GOT3 (cell line): ENCODE data around the gene HAT1.

Source experiments
- DNase-seq: peaks from one replicate; lab custom pipeline; 2025; ENCODE audit warnings: mixed read lengths; lab: John Stamatoyannopoulos, UW

The HAT1 gene

DNA sequence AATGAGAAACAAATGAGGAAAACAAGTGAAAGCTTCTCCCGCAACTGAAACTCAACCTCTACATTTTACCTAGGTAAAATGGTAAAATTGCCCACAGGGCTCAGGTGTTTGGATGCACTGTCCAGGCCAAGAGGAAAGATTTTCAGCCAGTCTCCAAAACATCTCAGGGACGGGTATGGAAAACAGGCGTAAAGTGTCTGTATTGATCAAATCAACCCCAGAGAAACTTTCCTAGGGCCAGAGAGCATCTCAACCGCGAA is 361 bp upstream of the HAT1 start:
- no peak for DNase-seq

- DNase-seq = no peak
Observed at GRCh38 chr2:171923206-171923605, 945 bp downstream of the HAT1 start.

DNA sequence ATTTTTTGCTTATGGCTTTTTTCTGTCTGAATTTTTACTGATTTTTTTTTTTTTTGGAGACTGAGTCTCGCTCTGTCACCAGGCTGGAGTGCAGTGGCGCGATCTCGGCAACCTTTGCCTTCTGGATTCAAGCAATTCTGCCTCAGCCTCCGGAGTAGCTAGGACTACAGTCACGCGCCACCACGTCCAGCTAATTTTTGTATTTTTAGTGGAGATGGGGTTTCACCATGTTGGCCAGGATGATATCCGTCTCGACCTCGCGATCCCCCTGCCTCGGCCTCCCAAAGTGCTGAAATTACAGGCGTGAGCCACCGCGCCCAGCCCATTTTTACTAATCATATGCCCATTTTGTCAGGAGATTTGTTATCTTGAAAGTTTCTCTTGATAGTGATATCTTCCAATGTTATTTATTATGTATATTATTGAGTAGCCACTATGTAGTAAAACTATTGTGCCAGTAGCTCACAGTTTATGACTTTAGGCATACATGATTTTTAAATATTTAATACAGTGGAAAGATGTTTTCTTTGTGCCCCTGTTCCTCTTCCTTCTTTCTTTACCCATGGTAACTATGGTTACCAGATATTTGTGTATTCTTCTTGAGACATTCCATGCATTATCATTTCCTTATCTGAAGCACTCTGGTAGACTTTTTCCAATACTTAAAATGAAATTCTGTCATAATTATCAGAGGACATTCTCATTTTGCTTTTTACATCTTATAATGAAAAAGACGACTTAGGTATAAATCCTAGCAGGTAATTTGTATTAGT is 2.1 kb downstream of the HAT1 start:
- no peak for DNase-seq

DNA sequence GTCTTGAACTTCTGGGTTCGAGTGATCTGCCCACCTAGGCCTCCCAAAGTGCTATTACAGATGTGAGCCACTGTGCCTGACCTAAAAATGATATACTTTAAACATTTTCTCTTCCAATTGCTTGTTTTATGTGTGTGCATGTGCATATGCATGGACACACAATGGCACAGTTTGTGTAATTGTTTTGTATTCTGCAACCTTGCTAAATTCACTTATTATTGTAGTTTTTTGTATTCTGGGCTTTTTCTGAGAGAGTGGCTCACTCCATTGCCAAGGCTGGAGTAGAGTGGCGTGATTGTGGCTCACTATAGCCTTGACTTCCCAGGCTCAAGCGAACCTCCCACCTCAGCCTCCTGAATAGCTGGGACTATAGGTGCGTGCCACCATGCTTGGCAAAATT is 8.1 kb downstream of the HAT1 start:
- DNase-seq = no peak

- no peak for DNase-seq
Observed at GRCh38 chr2:171939058-171939742, 16.9 kb downstream of the HAT1 start.

GRCh38 chr2:171939743-171940071 is 17.4 kb downstream of the HAT1 start:
- no peak for DNase-seq

- no peak for DNase-seq
Observed at GRCh38 chr2:171941316-171941699, 19.0 kb downstream of the HAT1 start.

GRCh38 chr2:171943869-171944268 is 21.6 kb downstream of the HAT1 start:
- no peak for DNase-seq

DNA sequence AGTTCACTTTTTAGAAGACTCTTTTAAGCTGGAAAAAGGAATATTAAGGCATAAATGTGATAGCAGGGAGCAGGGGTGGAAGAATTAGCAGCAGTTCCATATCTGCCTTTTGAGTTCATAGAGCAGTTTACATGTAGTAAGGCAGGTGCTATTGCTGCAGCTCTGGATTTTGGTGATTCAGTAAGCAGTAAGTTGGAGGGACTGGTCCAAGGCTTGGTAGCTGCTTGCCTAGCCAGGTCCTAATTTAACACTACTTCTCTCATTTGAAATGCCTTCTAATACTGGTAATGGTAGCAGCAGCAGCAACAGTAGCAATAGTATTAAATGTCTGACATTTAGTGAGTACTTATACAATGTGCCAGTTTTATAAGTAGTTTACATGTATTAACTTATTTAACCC is 30.0 kb downstream of the HAT1 start:
- no peak for DNase-seq

- DNase-seq = no peak
Observed at GRCh38 chr2:171952748-171953147, 30.5 kb downstream of the HAT1 start.

DNA sequence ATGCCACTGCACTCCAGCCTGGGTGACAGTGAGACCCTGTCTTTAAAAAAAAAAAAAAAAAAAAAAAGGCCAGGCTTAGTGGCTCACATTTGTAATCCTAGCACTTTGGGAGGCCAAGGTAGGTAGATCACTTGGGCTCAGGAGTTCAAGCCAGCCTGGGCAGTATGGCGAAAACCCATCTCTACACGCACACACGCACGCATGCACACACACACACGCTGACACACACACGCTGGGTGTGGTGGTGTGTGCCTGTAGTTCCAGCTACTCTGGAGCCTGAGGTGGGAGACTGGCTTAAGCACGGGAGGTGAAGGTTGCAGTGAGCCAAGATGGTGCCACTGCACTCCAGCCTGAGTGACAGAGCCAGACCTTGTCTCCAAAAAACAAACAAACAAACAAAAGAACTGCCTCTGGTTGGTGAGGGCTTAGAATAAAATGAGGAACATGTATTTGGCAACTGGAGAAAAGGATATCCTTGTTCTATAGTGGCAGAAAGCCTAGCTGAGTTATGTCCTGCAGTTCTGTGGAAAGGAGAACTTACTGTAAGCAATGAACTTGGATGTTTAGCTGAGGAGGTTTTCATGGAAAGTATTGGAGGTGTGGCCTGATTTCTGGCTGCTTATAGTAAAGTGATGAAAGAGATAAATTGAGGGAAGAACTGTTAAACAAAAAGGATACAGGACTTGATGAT is 34.0 kb downstream of the HAT1 start:
- no peak for DNase-seq

GRCh38 chr2:171957061-171957460 is 34.8 kb downstream of the HAT1 start:
- no peak for DNase-seq

GRCh38 chr2:171958475-171958874 is 36.2 kb downstream of the HAT1 start:
- DNase-seq = no peak

- no peak for DNase-seq
Observed at GRCh38 chr2:171959998-171960397, 37.7 kb downstream of the HAT1 start.

GRCh38 chr2:171960570-171960969 is 38.3 kb downstream of the HAT1 start:
- no peak for DNase-seq

DNA sequence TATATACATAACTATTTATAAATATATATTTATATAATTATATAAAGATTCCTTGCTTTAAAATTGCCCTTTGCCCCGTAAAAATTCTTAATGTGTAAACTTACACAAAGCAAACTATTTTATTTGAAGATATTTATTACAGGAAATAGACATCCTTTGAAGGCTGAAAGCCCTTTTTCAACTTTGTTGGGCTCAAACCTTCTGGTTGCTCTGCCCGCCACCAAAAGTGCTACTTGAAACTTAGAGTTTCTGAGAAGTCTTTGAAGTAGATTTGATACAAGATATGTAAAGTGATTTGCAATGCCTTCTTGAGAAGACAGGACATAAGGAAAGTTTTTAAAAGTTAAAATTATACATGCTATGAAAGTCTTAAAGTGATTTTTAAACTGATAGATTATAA is 40.9 kb downstream of the HAT1 start:
- DNase-seq = no peak

GRCh38 chr2:171964308-171964707 is 42.0 kb downstream of the HAT1 start:
- no peak for DNase-seq

- DNase-seq = no peak
Observed at GRCh38 chr2:171965238-171965637, 43.0 kb downstream of the HAT1 start.

DNA sequence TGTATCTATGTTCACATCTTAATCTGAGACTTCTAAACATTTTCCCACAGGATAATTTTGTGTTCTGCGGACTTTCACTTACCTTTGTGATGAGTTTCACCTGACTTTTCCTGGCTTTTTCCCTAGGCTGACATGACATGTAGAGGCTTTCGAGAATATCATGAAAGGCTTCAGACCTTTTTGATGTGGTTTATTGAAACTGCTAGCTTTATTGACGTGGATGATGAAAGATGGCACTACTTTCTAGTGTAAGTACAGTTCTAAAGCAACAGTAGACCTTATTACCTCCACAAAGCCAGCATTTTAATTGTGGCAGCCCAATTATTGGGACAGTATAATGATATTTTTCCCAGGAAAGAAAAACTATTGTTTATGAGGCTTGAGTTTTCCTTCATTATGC is 43.4 kb downstream of the HAT1 start:
- no peak for DNase-seq

DNA sequence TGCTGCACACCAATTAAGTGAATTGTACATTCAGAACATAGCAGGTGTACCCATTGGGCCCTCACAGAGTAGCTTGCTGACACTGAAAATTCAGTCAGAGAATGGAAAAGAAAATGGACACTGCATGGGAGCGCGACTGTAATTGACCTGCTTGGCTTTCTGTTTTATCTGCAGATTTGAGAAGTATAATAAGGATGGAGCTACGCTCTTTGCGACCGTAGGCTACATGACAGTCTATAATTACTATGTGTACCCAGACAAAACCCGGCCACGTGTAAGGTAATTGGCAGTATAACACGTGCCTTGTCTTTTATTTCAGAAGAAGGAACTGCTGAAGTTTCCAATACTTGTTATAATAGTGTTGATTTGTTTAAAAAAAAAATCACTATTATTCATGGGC is 44.0 kb downstream of the HAT1 start:
- DNase-seq = no peak

DNA sequence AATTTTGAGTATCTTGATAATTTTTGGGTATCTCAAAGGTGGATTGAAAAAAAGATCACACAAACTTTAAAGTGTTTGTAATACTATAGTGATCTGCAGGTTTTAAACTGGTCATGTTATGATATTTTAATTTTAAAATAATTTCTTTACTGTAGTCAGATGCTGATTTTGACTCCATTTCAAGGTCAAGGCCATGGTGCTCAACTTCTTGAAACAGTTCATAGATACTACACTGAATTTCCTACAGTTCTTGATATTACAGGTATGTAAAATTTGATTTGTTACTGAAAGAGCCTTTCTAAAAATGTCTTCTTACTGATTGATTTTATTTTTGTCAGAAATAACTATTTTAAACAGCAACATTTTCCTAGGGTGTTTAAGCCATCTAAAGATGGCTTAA is 44.4 kb downstream of the HAT1 start:
- DNase-seq = no peak

DNA sequence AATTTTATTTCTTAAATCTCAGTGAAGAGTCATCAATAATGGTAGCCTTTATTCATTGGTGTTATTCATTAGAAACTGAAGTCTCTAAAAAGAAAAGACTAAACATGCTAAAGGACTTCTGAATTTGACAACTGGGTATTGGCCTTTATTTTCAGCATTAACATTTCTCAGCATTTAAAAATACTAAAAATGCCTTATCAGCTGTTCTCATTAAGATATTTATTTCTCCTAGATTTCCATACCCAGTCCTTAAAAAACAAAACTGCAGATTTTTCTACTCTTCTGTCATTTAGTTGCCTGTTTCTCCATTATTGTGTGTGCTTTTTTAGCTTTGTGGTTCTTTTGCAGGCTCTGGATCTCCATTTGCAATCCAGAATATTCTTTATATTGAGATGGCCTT is 46.2 kb downstream of the HAT1 start:
- DNase-seq = no peak

GRCh38 chr2:171972329-171972982 is 50.2 kb downstream of the HAT1 start:
- no peak for DNase-seq
